Mesenchymal stem cell (in vitro differentiated cells and primary cell): ENCODE measurements around the gene KRTAP4-11.
"Not testable (repeated sequence)": the region's sequence is repeated elsewhere in the genome, so short reads cannot be mapped to it uniquely, and the experiment has no call there.

Source experiments
- DNase-seq: peaks from one replicate; pipeline ENCODE4 v3.0.0-alpha.2; 2013
- H2AFZ ChIP-seq: one replicate; pipeline ENCODE4 v1.6.1; 2013; ENCODE audit warnings: low read depth, mild to moderate bottlenecking, control low read depth, inconsistent platforms, low read length, moderate library complexity
- H2AK5ac ChIP-seq: 2 replicates; pipeline ENCODE4 v1.6.1; 2013; ENCODE audit warnings: low read length, moderate library complexity, mild to moderate bottlenecking, inconsistent platforms; ENCODE audit not compliant: severe bottlenecking
- H2BK120ac ChIP-seq: one replicate; pipeline ENCODE4 v1.6.1; 2013; ENCODE audit warnings: low read depth, mild to moderate bottlenecking, inconsistent platforms, low read length, moderate library complexity
- H2BK12ac ChIP-seq, 2 experiments: one replicate each; pipeline ENCODE4 v1.6.1; 2013; ENCODE audit warnings: inconsistent platforms in 2 of 2, low read length in 2 of 2, mild to moderate bottlenecking in 2 of 2, moderate library complexity in 2 of 2, control low read depth in 1 of 2
- H2BK15ac ChIP-seq: one replicate; pipeline ENCODE4 v1.6.1; 2013; ENCODE audit warnings: mild to moderate bottlenecking, low read depth, inconsistent platforms; ENCODE audit not compliant: poor library complexity, severe bottlenecking
- H2BK5ac ChIP-seq: 2 replicates; pipeline ENCODE4 v1.6.1; 2013; ENCODE audit warnings: low read depth, mild to moderate bottlenecking, low read length, control low read depth, inconsistent platforms; ENCODE audit not compliant: poor library complexity, severe bottlenecking
- H3K14ac ChIP-seq, 2 experiments: one replicate each; pipeline ENCODE4 v1.6.1; 2013; ENCODE audit warnings: inconsistent platforms in 2 of 2, low read length in 2 of 2, control low read depth in 1 of 2, mild to moderate bottlenecking in 1 of 2, moderate library complexity in 1 of 2
- H3K18ac ChIP-seq, 2 experiments: one replicate each; pipeline ENCODE4 v1.6.1; 2013; ENCODE audit warnings: inconsistent platforms in 2 of 2, low read length in 2 of 2, control low read depth in 1 of 2, low read depth in 1 of 2, mild to moderate bottlenecking in 1 of 2
- H3K23ac ChIP-seq, 2 experiments: one replicate each; pipeline ENCODE4 v1.6.1; 2013; ENCODE audit warnings: inconsistent platforms in 2 of 2, low read length in 2 of 2, mild to moderate bottlenecking in 2 of 2, moderate library complexity in 2 of 2, control low read depth in 1 of 2
- H3K27ac ChIP-seq: 2 replicates; pipeline ENCODE4 v1.5.1; 2013; ENCODE audit warnings: mild to moderate bottlenecking, moderate library complexity, low read length, control low read depth, inconsistent platforms; ENCODE audit not compliant: poor library complexity, severe bottlenecking
- H3K27me3 ChIP-seq, 2 experiments: 2 replicates each; pipeline versions ENCODE4 v1.6.1 to v1.7.0; 2013; ENCODE audit warnings: low read length in 2 of 2, mild to moderate bottlenecking in 2 of 2, moderate library complexity in 2 of 2, control low read depth in 1 of 2, inconsistent platforms in 1 of 2; ENCODE audit not compliant: control insufficient read depth in 1 of 2, insufficient read depth in 1 of 2
- H3K36me3 ChIP-seq, 2 experiments: 2 replicates each; pipeline versions ENCODE4 v1.6.1 to v1.7.0; 2013; ENCODE audit warnings: low read length in 2 of 2, control low read depth in 1 of 2, inconsistent platforms in 1 of 2, low read depth in 1 of 2, mild to moderate bottlenecking in 1 of 2; ENCODE audit not compliant: insufficient read depth in 2 of 2, control insufficient read depth in 1 of 2
- H3K4ac ChIP-seq, 2 experiments: one replicate each; pipeline ENCODE4 v1.6.1; 2013; ENCODE audit warnings: inconsistent platforms in 2 of 2, low read length in 2 of 2, mild to moderate bottlenecking in 2 of 2, moderate library complexity in 2 of 2, control low read depth in 1 of 2, low read depth in 1 of 2
- H3K4me1 ChIP-seq: 2 replicates; pipeline ENCODE4 v1.6.1; 2013; ENCODE audit warnings: low read depth, low read length, control low read depth; ENCODE audit not compliant: control insufficient read depth, insufficient read depth
- H3K4me2 ChIP-seq: 2 replicates; pipeline ENCODE4 v1.6.1; 2013; ENCODE audit warnings: low read length, mild to moderate bottlenecking, inconsistent platforms; ENCODE audit not compliant: poor library complexity, severe bottlenecking
- H3K4me3 ChIP-seq, 2 experiments: 2 replicates each; pipeline versions ENCODE4 v1.5.1 to v1.7.0; 2013; ENCODE audit warnings: low read length in 2 of 2, mild to moderate bottlenecking in 2 of 2, control low read depth in 1 of 2, low read depth in 1 of 2; ENCODE audit not compliant: insufficient read depth in 1 of 2
- H3K79me1 ChIP-seq: replicated peaks from 2 replicates; pipeline ENCODE4 v1.6.1; 2013; ENCODE audit warnings: mild to moderate bottlenecking, control low read depth, low read length, inconsistent platforms; ENCODE audit not compliant: poor library complexity, severe bottlenecking
- H3K9ac ChIP-seq: 2 replicates; pipeline ENCODE4 v1.7.0; 2013; ENCODE audit warnings: mild to moderate bottlenecking, low read length, moderate library complexity
- H3K9me3 ChIP-seq: 2 replicates; pipeline ENCODE4 v1.7.0; 2013; ENCODE audit warnings: mild to moderate bottlenecking, low read length; ENCODE audit not compliant: control insufficient read depth
- H4K8ac ChIP-seq: one replicate; pipeline ENCODE4 v1.6.1; 2013; ENCODE audit warnings: inconsistent platforms, mild to moderate bottlenecking, low read length, moderate library complexity
- H4K91ac ChIP-seq: one replicate; pipeline ENCODE4 v1.6.1; 2013; ENCODE audit warnings: mild to moderate bottlenecking, low read length, inconsistent platforms
- WGBS: methylation state at CpG from one replicate; pipeline ENCODE4 v1.1.7; 2013; ENCODE audit warnings: mixed read lengths; 5-methylcytosine and 5-hydroxymethylcytosine counted together

Gene KRTAP4-11

DNA sequence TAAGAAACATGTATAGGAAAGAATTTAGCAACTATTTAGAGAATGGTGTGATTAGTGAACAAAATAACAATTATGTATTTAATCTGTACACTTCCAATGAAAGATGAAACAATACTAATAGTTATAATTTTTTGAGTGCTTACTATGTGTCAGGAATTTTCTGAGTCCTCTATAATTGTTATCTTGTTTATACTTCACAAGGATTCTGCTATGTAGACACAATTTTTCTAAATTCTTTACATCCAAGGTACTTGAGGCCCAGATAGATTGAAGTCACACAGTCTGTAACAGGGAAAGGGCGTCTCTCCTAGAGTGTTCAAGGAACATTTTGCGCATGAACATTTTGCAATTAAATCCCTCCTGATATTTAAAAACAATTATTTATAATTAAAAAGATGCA is 6.9 kb upstream of the KRTAP4-11 start:
- Histone ChIP-seq H2AFZ (no peak overlapping the region), H4K8ac (no peak overlapping the region), H3K18ac (no peak overlapping the region), H3K4me1 (peaks cover 2% of the 10 kb centered on the region), H3K23ac (no peak overlapping the region), H3K9me3 (no peaks in the 10 kb centered on the region), H2BK12ac (no peak overlapping the region), H2BK15ac (no peak overlapping the region), H3K4ac (no peak overlapping the region), H3K36me3 (no peaks in the 10 kb centered on the region), H2BK120ac (no peak overlapping the region), H3K4me3 (no peak overlapping the region), H3K27ac (no peak overlapping the region), H3K9ac (no peak overlapping the region), H3K27me3 (no peaks in the 10 kb centered on the region), H2BK5ac (no peak overlapping the region), H3K79me1 (no peaks in the 10 kb centered on the region), H3K14ac (no peak overlapping the region), H3K4me2 (no peak overlapping the region), H4K91ac (no peak overlapping the region), H2AK5ac (no peak overlapping the region)
- WGBS, result 78% methylated on average over 1 of the region's 2 CpGs
- no peak for DNase-seq

DNA sequence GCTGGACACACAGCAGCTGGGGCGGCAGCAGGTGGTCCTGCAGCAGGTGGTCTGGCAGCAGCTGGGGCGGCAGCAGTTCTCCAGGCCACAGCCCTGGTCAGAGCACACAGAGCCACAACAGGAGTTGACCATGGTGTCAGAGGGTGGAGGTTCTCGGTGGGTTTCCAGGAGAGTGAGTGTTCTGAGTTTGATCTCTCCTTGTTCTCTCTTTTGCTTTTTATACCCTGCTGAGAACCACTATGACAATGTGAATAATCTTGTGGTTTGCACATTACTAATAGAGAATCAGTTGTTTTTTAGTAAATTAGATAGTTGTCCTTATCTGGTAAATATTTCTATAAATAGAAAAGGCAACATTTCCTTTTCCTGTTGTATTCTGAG is 5.8 kb upstream of the KRTAP4-11 start, which contains the start of gene KRTAP4-12:
Gene KRTAP4-12 (minus strand): TSS at position 192 of the 381 bp plus-strand sequence. CDS start 60 bp downstream, at position 132.
- H3K27ac ChIP-seq, H3K9me3 ChIP-seq, DNase-seq, H3K18ac ChIP-seq, H3K9ac ChIP-seq, H3K27me3 ChIP-seq, H3K4ac ChIP-seq, H4K8ac ChIP-seq, H2AK5ac ChIP-seq, H2BK5ac ChIP-seq, H3K4me3 ChIP-seq, H3K23ac ChIP-seq, H3K4me2 ChIP-seq, H2AFZ ChIP-seq, H2BK12ac ChIP-seq, H2BK15ac ChIP-seq, H3K14ac ChIP-seq, H3K36me3 ChIP-seq, H4K91ac ChIP-seq, H3K4me1 ChIP-seq, H3K79me1 ChIP-seq, H2BK120ac ChIP-seq: not testable (repeated sequence)
- WGBS, result 88% methylated on average over 2 of the region's 3 CpGs

DNA sequence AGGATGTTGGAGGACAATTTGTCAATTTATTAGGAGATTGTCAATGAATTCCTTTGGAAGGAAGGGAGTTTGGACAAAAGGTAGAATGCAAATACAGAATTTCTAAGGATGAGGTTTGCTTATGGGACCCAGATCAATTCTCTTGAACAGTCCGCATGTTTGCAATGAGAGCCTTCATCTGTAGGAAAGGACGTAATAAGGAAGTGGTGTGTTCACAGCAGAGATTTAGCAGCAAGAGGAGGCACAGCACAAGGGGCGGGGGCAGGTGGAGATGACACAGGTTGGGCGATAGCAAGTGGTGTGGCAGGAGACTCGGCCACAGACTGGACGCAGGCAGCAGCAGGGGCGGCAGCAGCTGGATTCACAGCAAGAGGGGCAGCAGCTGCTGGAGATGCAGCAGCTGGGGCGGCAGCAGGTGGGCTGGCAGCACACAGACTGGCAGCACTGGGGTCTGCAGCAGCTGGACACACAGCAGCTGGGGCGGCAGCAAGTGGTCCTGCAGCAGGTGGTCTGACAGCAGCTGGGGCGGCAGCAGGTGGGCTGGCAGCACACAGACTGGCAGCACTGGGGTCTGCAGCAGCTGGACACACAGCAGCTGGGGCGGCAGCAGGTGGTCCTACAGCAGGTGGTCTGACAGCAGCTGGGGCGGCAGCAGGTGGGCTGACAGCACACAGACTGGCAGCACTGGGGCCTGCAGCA is 5.3 kb upstream of the KRTAP4-11 start:
- H4K91ac ChIP-seq, H2BK12ac ChIP-seq: not testable (repeated sequence)
- 95% methylated on average over 12 of the region's 12 CpGs for whole genome bisulfite sequencing

DNA sequence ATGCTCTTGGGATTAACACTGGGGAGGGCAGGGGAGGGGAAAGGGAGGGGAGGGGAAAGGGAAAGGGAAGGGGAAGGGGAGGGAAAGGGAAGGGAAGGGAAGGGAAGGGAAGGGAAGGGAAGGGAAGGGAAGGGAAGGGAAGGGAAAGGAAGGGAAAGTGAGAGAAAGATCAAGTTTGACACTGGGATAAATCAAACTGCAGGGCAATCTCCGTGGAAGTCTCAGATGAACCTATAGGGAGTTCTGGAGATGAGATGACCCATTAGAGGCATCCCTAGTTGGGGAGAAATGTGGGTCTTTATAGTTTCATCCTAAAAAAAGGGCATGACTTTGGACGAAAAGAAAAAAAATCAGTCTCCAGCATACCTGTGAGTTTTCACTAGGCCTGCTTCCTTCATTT is 3.6 kb upstream of the KRTAP4-11 start:
- no peaks in the 10 kb centered on the region for H3K36me3 ChIP-seq
- no peak overlapping the region for H4K8ac ChIP-seq
- no peak overlapping the region for H3K27ac ChIP-seq
- no peaks in the 10 kb centered on the region for H3K27me3 ChIP-seq
- DNase-seq, result no peak
- H3K4me2 ChIP-seq, result no peak overlapping the region
- 67% methylated on average over 1 of the region's 2 CpGs for WGBS
- H2BK5ac ChIP-seq, result no peak overlapping the region
- H4K91ac ChIP-seq, result no peak overlapping the region
- H3K4me1 ChIP-seq, result peaks cover 7% of the 10 kb centered on the region
- no peak overlapping the region for H2AFZ ChIP-seq
- no peak overlapping the region for H2BK15ac ChIP-seq
- H3K79me1 ChIP-seq, result no peaks in the 10 kb centered on the region
- H3K9me3 ChIP-seq, result no peaks in the 10 kb centered on the region
- no peak overlapping the region for H2AK5ac ChIP-seq
- no peak overlapping the region for H3K9ac ChIP-seq
- H3K18ac ChIP-seq, result no peak overlapping the region
- no peak overlapping the region for H2BK12ac ChIP-seq
- H3K14ac ChIP-seq, result no peak overlapping the region
- no peak overlapping the region for H3K4me3 ChIP-seq
- no peak overlapping the region for H3K4ac ChIP-seq
- no peak overlapping the region for H3K23ac ChIP-seq
- no peak overlapping the region for H2BK120ac ChIP-seq

More for the DNA sequence above, 5.3 kb upstream of the KRTAP4-11 start:
- DNase-seq, H2BK5ac ChIP-seq, H3K18ac ChIP-seq, H2BK120ac ChIP-seq, H3K9me3 ChIP-seq, H4K8ac ChIP-seq, H3K27me3 ChIP-seq, H2BK15ac ChIP-seq, H3K79me1 ChIP-seq, H3K4ac ChIP-seq, H3K4me3 ChIP-seq, H3K27ac ChIP-seq, H3K36me3 ChIP-seq, H3K9ac ChIP-seq, H2AK5ac ChIP-seq, H2AFZ ChIP-seq, H3K14ac ChIP-seq, H3K4me2 ChIP-seq, H3K4me1 ChIP-seq, H3K23ac ChIP-seq: not testable (repeated sequence)
